ENCODE measurements around the gene FBXW8. TPM values are rescaled to one million over a fixed set of nuclear protein-coding genes. Genes with fewer than 3 reads are reported as not detected.

The FBXW8 gene
- total RNA-seq, 1 experiment from 2014 or later: 12.1 TPM

DNA sequence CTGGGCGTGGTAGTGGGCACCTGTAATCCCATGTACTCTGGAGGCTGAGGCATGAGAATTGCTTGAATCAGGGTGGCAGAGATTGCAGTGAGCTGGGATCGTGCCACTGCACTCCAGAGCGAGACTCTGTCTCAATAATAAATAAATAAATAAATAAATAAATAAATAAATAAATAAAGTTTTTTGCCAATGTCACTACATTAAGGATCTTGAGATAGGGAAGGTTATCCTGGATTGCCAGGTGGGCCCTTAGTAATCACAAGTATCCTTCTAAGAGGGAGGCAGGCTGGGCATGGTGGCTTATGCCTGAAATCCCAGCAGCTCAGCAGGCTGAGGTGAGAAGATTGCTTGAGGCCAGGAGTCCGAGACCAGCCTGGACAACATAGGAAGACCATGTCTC, 4.5 kb upstream of the FBXW8 start:
- no peaks in the 10 kb centered on the region for H4K20me1 ChIP-seq (ENCODE audit: low read length)
- H3K9ac ChIP-seq (ENCODE audit: low read length): no peak overlapping the region
- intact Hi-C loops (cut with micrococcal nuclease): no loop called here
- no peaks in the 10 kb centered on the region for H3K4me1 ChIP-seq (ENCODE audit: insufficient read depth, low read length)
- H2AFZ ChIP-seq (ENCODE audit: low read length): no peak overlapping the region
- no TSS peak for BruUV-seq (replicated peaks)
- H3F3A ChIP-seq (ENCODE audit: low read length, unreplicated experiment): no peaks in the 10 kb centered on the region
- ChIA-PET POLR2A (ENCODE audit: unreplicated experiment) (no interaction called here), CTCF (no interaction called here)
- no peak overlapping the region for H3K4me2 ChIP-seq (ENCODE audit: low read length)
- TF ChIP-seq EZH2 (IDR thresholded peaks at IDR 0.05; ENCODE audit: low read length, unreplicated experiment) (no peak), CTCF (conservative IDR thresholded peaks at IDR 0.05; ENCODE audit: low read depth, low read length) (no peak), EZH2phosphoT487 (IDR thresholded peaks at IDR 0.05; ENCODE audit: borderline replicate concordance, low read length) (no peak)
- ATAC-seq (no peak), DNase-seq (no peak)
- H3K27ac ChIP-seq (ENCODE audit: low read length): no peak overlapping the region
- H3K36me3 ChIP-seq (ENCODE audit: low read depth, low read length): no peaks in the 10 kb centered on the region
- no peaks in the 10 kb centered on the region for H3K9me3 ChIP-seq (ENCODE audit: low read length)
- peaks cover 8% of the 10 kb centered on the region for H3K27me3 ChIP-seq (ENCODE audit: low read length)
- H3K9me2 ChIP-seq (replicated peaks; ENCODE audit: low read length): no peaks in the 10 kb centered on the region
- H3K79me2 ChIP-seq (ENCODE audit: low read length): peaks cover 12% of the 10 kb centered on the region
- H3K4me3 ChIP-seq (ENCODE audit: low read length): no peak overlapping the region

DNA sequence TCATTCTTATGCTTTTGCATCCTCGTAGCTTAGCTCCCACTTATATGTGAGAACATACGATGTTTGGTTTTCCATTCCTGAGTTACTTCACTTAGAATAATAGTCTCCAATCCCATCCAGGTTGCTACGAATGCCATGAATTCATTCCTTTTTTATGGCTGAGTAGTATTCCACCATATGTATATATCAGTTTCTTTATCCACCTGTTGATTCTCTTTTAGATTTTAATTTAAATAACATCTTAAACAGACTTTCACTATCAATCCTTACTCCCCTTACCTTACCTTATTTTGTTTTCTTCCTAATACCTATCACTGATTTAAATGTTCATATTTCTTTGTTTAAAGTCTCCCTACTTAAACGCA, 488 bp upstream of the FBXW8 start:
- no peaks in the 10 kb centered on the region for H3K9me3 ChIP-seq (ENCODE audit: low read length)
- ChIA-PET POLR2A (ENCODE audit: unreplicated experiment) (no interaction called here), CTCF (no interaction called here)
- ATAC-seq (no peak), DNase-seq (no peak)
- peak overlapping the region; percentile 92 for H3K9ac ChIP-seq (ENCODE audit: low read length)
- H2AFZ ChIP-seq (ENCODE audit: low read length): peak overlapping the region; percentile 82
- peak overlapping the region; percentile 67 for H3K4me3 ChIP-seq (ENCODE audit: low read length)
- H3K79me2 ChIP-seq (ENCODE audit: low read length): peaks cover 49% of the 10 kb centered on the region
- H3K9me2 ChIP-seq (replicated peaks; ENCODE audit: low read length): no peaks in the 10 kb centered on the region
- no TSS peak for BruUV-seq (replicated peaks)
- intact Hi-C loops (cut with micrococcal nuclease): loop anchor here (10.0 kb wide), 1 partner anchor 95 kb away; no protein-coding TSS in a partner anchor
- H3K36me3 ChIP-seq (ENCODE audit: low read depth, low read length): no peaks in the 10 kb centered on the region
- no peak overlapping the region; the same call in 1 of the 2 replicates for H3K27ac ChIP-seq (ENCODE audit: low read length)
- H3K4me1 ChIP-seq (ENCODE audit: insufficient read depth, low read length): peaks cover 13% of the 10 kb centered on the region
- H3F3A ChIP-seq (ENCODE audit: low read length, unreplicated experiment): no peaks in the 10 kb centered on the region
- peak overlapping the region; percentile 99 for H3K4me2 ChIP-seq (ENCODE audit: low read length)
- H4K20me1 ChIP-seq (ENCODE audit: low read length): no peaks in the 10 kb centered on the region
- H3K27me3 ChIP-seq (ENCODE audit: low read length): no peaks in the 10 kb centered on the region
- TF ChIP-seq EZH2 (IDR thresholded peaks at IDR 0.05; ENCODE audit: low read length, unreplicated experiment): no peak
- no peak for TF ChIP-seq CTCF (conservative IDR thresholded peaks at IDR 0.05; ENCODE audit: low read depth, low read length)
- no peak for TF ChIP-seq EZH2phosphoT487 (IDR thresholded peaks at IDR 0.05; ENCODE audit: borderline replicate concordance, low read length)

GRCh38 chr12:116915326-116915725, 4.6 kb downstream of the FBXW8 start:
- H3K79me2 ChIP-seq (ENCODE audit: low read length): peaks cover 75% of the 10 kb centered on the region
- TF ChIP-seq EZH2phosphoT487 (IDR thresholded peaks at IDR 0.05; ENCODE audit: borderline replicate concordance, low read length) (no peak), EZH2 (IDR thresholded peaks at IDR 0.05; ENCODE audit: low read length, unreplicated experiment) (no peak), CTCF (conservative IDR thresholded peaks at IDR 0.05; ENCODE audit: low read depth, low read length) (no peak)
- peaks cover 57% of the 10 kb centered on the region for H3K4me1 ChIP-seq (ENCODE audit: insufficient read depth, low read length)
- peaks cover 8% of the 10 kb centered on the region for H3F3A ChIP-seq (ENCODE audit: low read length, unreplicated experiment)
- CTCF ChIA-PET: no interaction called here
- H3K9ac ChIP-seq (ENCODE audit: low read length): no peak overlapping the region
- peak overlapping the region; percentile 89 for H3K27ac ChIP-seq (ENCODE audit: low read length)
- POLR2A ChIA-PET (ENCODE audit: unreplicated experiment): interaction anchor here (0.7 kb wide), 1 partner anchor 41 kb away, joined by 4 read pairs; no protein-coding TSS in a partner anchor
- no TSS peak for BruUV-seq (replicated peaks)
- no peaks in the 10 kb centered on the region for H3K27me3 ChIP-seq (ENCODE audit: low read length)
- intact Hi-C loops (cut with micrococcal nuclease): loop anchor here (5.0 to 10.0 kb wide), 4 partner anchors 53 to 1137 kb away; partner anchors contain the start of genes RNFT2 and SPRING1
- H3K9me3 ChIP-seq (ENCODE audit: low read length): no peaks in the 10 kb centered on the region
- no peak overlapping the region for H3K4me3 ChIP-seq (ENCODE audit: low read length)
- peaks cover 6% of the 10 kb centered on the region; the same call in 1 of the 2 replicates for H4K20me1 ChIP-seq (ENCODE audit: low read length)
- H3K4me2 ChIP-seq (ENCODE audit: low read length): peak overlapping the region; percentile 78
- no peak overlapping the region for H2AFZ ChIP-seq (ENCODE audit: low read length)
- H3K36me3 ChIP-seq (ENCODE audit: low read depth, low read length): peaks cover 6% of the 10 kb centered on the region; the same call in 1 of the 2 replicates
- DNase-seq (no peak), ATAC-seq (no peak)
- H3K9me2 ChIP-seq (replicated peaks; ENCODE audit: low read length): no peaks in the 10 kb centered on the region
